Gastrocnemius medialis (tissue), 4 donors: ENCODE measurements around the gene DGKZ.

Experiments used
- POLR2A ChIP-seq, 2 donors: fragments of 450-650 bp; IDR thresholded peaks; one replicate each; pipeline ENCODE4 v1.6.1; 2017; ENCODE audit warnings: antibody characterized with exemption in 2 of 2, mild to moderate bottlenecking in 2 of 2, moderate library complexity in 2 of 2
- TF ChIP-seq, protein P1 (sequence below), 5 experiments: fragments of 450-650 bp in 3 of 5; fragments of 200-600 bp in 2 of 5; sonication (generic) in 2 of 5; IDR thresholded peaks in 4 of 5; conservative IDR thresholded peaks in 1 of 5; 1 replicate in 4 of 5; 2 replicates in 1 of 5; pipeline ENCODE4 v1.5.1; 2016 to 2019; ENCODE audit warnings: antibody characterized with exemption in 5 of 5, mild to moderate bottlenecking in 3 of 5, moderate library complexity in 3 of 5

DNA sequence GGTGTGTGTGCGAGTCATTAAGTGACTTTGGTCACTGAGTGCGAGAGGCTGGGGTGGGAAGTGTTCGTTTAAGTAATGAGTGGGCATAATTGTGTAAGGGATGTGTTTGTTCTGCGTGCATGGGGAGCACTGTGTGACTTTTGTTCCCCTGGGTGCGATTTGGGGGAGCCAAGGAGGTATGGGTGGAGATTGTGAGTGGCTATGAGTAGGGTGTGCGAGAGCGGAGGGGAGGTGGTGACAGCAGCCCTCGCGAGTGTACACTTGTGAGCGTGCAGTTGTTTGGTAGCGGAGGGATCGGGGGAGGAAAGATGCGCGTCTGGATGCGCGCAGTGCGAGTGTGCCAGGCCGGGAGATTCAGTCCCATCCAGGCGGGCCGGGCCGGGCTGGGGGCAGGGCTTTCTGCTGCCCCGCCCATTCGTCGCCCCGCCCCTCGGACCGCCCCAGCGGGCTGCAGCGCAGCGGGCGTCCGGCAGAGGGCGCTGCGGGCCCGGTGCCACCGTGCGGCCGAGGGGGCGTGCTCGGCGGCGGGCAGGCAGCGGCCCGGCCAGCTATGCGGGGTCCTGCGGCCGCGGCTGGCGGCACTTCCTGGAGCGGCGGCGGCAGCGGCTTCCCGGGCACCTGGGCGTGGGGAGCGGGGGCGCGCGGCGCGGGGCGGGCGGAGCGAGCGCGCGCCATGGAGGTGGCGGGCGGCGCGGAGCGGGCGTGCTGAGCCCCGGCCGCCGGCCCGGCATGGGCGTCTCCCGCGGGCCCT is at the start of gene DGKZ:
- TF ChIP-seq, protein P1, sequence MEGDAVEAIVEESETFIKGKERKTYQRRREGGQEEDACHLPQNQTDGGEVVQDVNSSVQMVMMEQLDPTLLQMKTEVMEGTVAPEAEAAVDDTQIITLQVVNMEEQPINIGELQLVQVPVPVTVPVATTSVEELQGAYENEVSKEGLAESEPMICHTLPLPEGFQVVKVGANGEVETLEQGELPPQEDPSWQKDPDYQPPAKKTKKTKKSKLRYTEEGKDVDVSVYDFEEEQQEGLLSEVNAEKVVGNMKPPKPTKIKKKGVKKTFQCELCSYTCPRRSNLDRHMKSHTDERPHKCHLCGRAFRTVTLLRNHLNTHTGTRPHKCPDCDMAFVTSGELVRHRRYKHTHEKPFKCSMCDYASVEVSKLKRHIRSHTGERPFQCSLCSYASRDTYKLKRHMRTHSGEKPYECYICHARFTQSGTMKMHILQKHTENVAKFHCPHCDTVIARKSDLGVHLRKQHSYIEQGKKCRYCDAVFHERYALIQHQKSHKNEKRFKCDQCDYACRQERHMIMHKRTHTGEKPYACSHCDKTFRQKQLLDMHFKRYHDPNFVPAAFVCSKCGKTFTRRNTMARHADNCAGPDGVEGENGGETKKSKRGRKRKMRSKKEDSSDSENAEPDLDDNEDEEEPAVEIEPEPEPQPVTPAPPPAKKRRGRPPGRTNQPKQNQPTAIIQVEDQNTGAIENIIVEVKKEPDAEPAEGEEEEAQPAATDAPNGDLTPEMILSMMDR (IDR thresholded peaks at IDR 0.05 in 4 of 5, conservative IDR thresholded peaks at IDR 0.05 in 1 of 5), result peak; percentile 62 to 99 (median 99)
- TF ChIP-seq POLR2A (IDR thresholded peaks at IDR 0.05), result peak; percentile 64 to 85
